Natural killer cell (primary cell): ENCODE results near the gene KIF3A. TPM values are rescaled to one million over a fixed set of nuclear protein-coding genes. Genes with fewer than 3 reads are reported as not detected.

Source experiments
- ATAC-seq, 3 donors: fragments of 150-1000 bp in 2 of 3; fragments of 200-7000 bp in 1 of 3; cut with Tn5 transposase; 1 replicate in 1 of 3; 2 replicates in 2 of 3; pipeline ENCODE4 v1.10.0; 2021; ENCODE audit warnings: mild to moderate bottlenecking in 2 of 3, moderate library complexity in 2 of 3
- DNase-seq, 2 donors: peaks; one replicate each; pipeline versions ENCODE4 v3.0.0 to v3.0.0-alpha.2; 2013 to 2021; ENCODE audit warnings: mixed read lengths in 1 of 2
- H3K27ac ChIP-seq: one replicate; pipeline ENCODE4 v1.5.1; 2013; ENCODE audit warnings: mild to moderate bottlenecking, low read length
- H3K27me3 ChIP-seq: one replicate; pipeline ENCODE4 v1.6.1; 2013; ENCODE audit warnings: low read length; ENCODE audit not compliant: control insufficient read depth, insufficient read depth
- H3K36me3 ChIP-seq: one replicate; pipeline ENCODE4 v1.6.1; 2013; ENCODE audit warnings: low read length; ENCODE audit not compliant: control insufficient read depth, insufficient read depth
- H3K4me1 ChIP-seq: one replicate; pipeline ENCODE4 v1.6.1; 2013; ENCODE audit warnings: low read length; ENCODE audit not compliant: control insufficient read depth, insufficient read depth
- H3K4me3 ChIP-seq: one replicate; pipeline ENCODE4 v1.5.1; 2013; ENCODE audit warnings: low read length
- H3K9me3 ChIP-seq: one replicate; pipeline ENCODE4 v1.6.1; 2013; ENCODE audit warnings: low read length; ENCODE audit not compliant: control insufficient read depth, insufficient read depth
- H3K27ac Mint-ChIP-seq, 2 donors: one replicate each; pipeline ENCODE4 v1.8.0; 2022; ENCODE audit warnings: mild to moderate bottlenecking in 2 of 2, mixed read lengths in 2 of 2, moderate library complexity in 1 of 2
- H3K27me3 Mint-ChIP-seq, 2 donors: one replicate each; pipeline ENCODE4 v1.8.0; 2022; ENCODE audit warnings: low read depth in 2 of 2, mixed read lengths in 2 of 2
- H3K36me3 Mint-ChIP-seq: one replicate; pipeline ENCODE4 v1.8.0; 2022; ENCODE audit warnings: mixed read lengths
- H3K4me1 Mint-ChIP-seq, 2 donors: one replicate each; pipeline ENCODE4 v1.8.0; 2022; ENCODE audit warnings: mixed read lengths in 2 of 2
- H3K4me3 Mint-ChIP-seq: one replicate; pipeline ENCODE4 v1.8.0; 2022; ENCODE audit warnings: mild to moderate bottlenecking, moderate library complexity, mixed read lengths
- H3K9me3 Mint-ChIP-seq, 2 donors: one replicate each; pipeline ENCODE4 v1.8.0; 2022; ENCODE audit warnings: mixed read lengths in 2 of 2
- CTCF ChIP-seq: fragments of 200-600 bp; IDR thresholded peaks from one replicate; pipeline ENCODE4 v1.8.0; 2022; ENCODE audit warnings: antibody characterized with exemption
- WGBS: methylation state at CpG from one replicate; pipeline ENCODE4 v1.1.7; 2013; ENCODE audit warnings: missing lambda C conversion rate; ENCODE audit not compliant: insufficient coverage; 5-methylcytosine and 5-hydroxymethylcytosine counted together
- intact Hi-C: fragments of 100-400 bp; cut with micrococcal nuclease; formaldehyde crosslinking; loops from one replicate; pipeline ENCODE4 v1.14.2; 2022
- total RNA-seq, 4 donors: library from RNA; stranded (reverse); fragments of 120-200 nt in 1 of 4; gene quantifications; one replicate each; pipeline versions ENCODE4 v1.2.3 to v1.2.4, GENCODE V29; 2013 to 2022

The KIF3A gene
- total RNA-seq, 3 donors from 2014 or later (not counting 1 experiment from before 2014, with no cell fraction given): 13.6 to 19.2 (median 18.6) TPM

- intact Hi-C loops: no loop called here
These were observed 36.4 kb upstream of the KIF3A start for GRCh38 chr5:132773601-132774355.

GRCh38 chr5:132773114-132773513 is 35.8 kb upstream of the KIF3A start:
- Mint-ChIP-seq H3K9me3 (no peaks in the 10 kb centered on the region), H3K36me3 (no peaks in the 10 kb centered on the region), H3K4me1 (peaks cover 3 to 7% of the 10 kb centered on the region in 2 donors), H3K27me3 (peaks cover 3 to 8% of the 10 kb centered on the region in 2 donors), H3K27ac (no peak overlapping the region), H3K4me3 (no peak overlapping the region)
- TF ChIP-seq CTCF: no peak
- H3K4me1 ChIP-seq: peaks cover 17% of the 10 kb centered on the region
- no peak overlapping the region for H3K27ac ChIP-seq
- H3K27me3 ChIP-seq: peaks cover 13% of the 10 kb centered on the region
- H3K36me3 ChIP-seq: no peaks in the 10 kb centered on the region
- H3K4me3 ChIP-seq: no peak overlapping the region
- intact Hi-C loops: no loop called here
- no peak for DNase-seq
- no peaks in the 10 kb centered on the region for H3K9me3 ChIP-seq
- no peak for ATAC-seq
- WGBS: 98% methylated on average over 5 of the region's 5 CpGs

More at GRCh38 chr5:132773601-132774355, 36.4 kb upstream of the KIF3A start:
- no peak for DNase-seq
- H3K4me3 Mint-ChIP-seq: no peak overlapping the region
- H3K36me3 Mint-ChIP-seq: no peaks in the 10 kb centered on the region
- H3K4me1 ChIP-seq: peaks cover 18% of the 10 kb centered on the region
- no peaks in the 10 kb centered on the region for H3K9me3 Mint-ChIP-seq
- H3K4me1 Mint-ChIP-seq: peaks cover 7 to 8% of the 10 kb centered on the region in 2 donors
- peaks cover 10 to 13% of the 10 kb centered on the region in 2 donors for H3K27me3 Mint-ChIP-seq
- TF ChIP-seq CTCF: no peak
- no peak overlapping the region for H3K4me3 ChIP-seq
- ATAC-seq: no peak
- 82% methylated on average over 12 of the region's 12 CpGs for WGBS
- H3K36me3 ChIP-seq: no peaks in the 10 kb centered on the region
- H3K27ac Mint-ChIP-seq: no peak overlapping the region
- H3K9me3 ChIP-seq: no peaks in the 10 kb centered on the region
- H3K27ac ChIP-seq: no peak overlapping the region
- H3K27me3 ChIP-seq: peaks cover 16% of the 10 kb centered on the region

GRCh38 chr5:132772291-132773070 is 35.1 kb upstream of the KIF3A start:
- ATAC-seq (no peak), DNase-seq (no peak)
- 87% methylated on average over 7 of the region's 8 CpGs for WGBS
- H3K27me3 ChIP-seq: peaks cover 7% of the 10 kb centered on the region
- Mint-ChIP-seq H3K4me3 (no peak overlapping the region), H3K36me3 (no peaks in the 10 kb centered on the region), H3K4me1 (peaks cover 0 to 7% of the 10 kb centered on the region in 2 donors), H3K9me3 (no peaks in the 10 kb centered on the region), H3K27me3 (peaks cover 0 to 4% of the 10 kb centered on the region in 2 donors), H3K27ac (no peak overlapping the region)
- H3K4me3 ChIP-seq: no peak overlapping the region
- H3K4me1 ChIP-seq: peaks cover 11% of the 10 kb centered on the region
- no peaks in the 10 kb centered on the region for H3K9me3 ChIP-seq
- TF ChIP-seq CTCF: no peak
- intact Hi-C loops: no loop called here
- no peaks in the 10 kb centered on the region for H3K36me3 ChIP-seq
- H3K27ac ChIP-seq: no peak overlapping the region
